Stimulated activated CD8-positive, alpha-beta memory T cell treated with anti-CD3 and anti-CD28 coated beads, Interleukin-4, amount 100 ng/mL, for 1 hour (primary cell): Measurements from ENCODE around the gene DPY30.
A peak's percentile ranks its signal among the peaks of the same experiment; 100 is the strongest.
"Not testable (repeated sequence)": the region's sequence is repeated elsewhere in the genome, so short reads cannot be mapped to it uniquely, and the experiment has no call there.

Experiments
- DNase-seq, 2 donors: peaks; one replicate each; pipeline ENCODE4 v3.0.0-alpha.2; 2020; ENCODE audit warnings: low read depth in 2 of 2, low spot score in 1 of 2

DPY30 gene

GRCh38 chr2:32039447-32040219, at the start of gene DPY30:
DPY30 (minus strand) TSS chr2:32039805; CDS start chr2:32039456, 349 bp downstream.
- DNase-seq: peak; percentile 69 to 82

- DNase-seq: no peak
Observed at GRCh38 chr2:32074134-32074506, 34.5 kb upstream of the DPY30 start.

GRCh38 chr2:32067549-32067948, 27.9 kb upstream of the DPY30 start:
- no peak for DNase-seq

- DNase-seq: no peak
Observed at GRCh38 chr2:32064713-32065112, 25.1 kb upstream of the DPY30 start.

DNA sequence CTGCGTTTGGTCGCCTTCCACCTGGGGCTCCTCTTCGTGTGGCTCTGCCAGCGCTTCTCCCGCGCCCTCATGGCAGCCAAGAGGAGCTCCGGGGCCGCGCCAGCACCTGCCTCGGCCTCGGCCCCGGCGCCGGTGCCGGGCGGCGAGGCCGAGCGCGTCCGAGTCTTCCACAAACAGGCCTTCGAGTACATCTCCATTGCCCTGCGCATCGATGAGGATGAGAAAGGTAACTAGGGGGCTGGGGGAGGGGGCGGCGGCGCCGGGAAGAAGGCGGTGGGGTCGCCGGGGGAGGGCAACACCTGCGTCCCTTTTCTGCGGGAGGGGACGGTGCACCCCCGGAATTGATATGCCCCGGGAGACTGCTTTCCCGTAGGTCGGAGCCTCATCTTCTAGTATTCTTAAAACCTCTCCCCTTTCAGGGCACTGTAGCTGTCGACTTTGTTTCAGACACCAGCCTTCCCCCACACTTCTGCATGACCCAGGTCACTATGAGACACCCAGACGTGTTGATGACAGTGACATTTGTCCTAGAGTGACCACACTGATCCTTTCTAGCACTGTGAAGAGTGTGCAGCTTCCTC, 24.5 kb upstream of the DPY30 start:
- DNase-seq: no peak

- DNase-seq: peak; percentile 89 to 91
Observed at GRCh38 chr2:32063310-32064020, 23.9 kb upstream of the DPY30 start, which contains the start of gene SPAST. SPAST (plus strand) TSS chr2:32063556; CDS start chr2:32063832, 276 bp downstream.

GRCh38 chr2:32061973-32062861, 22.6 kb upstream of the DPY30 start:
- DNase-seq: no peak

- no peak for DNase-seq
Observed at GRCh38 chr2:32061430-32061829, 21.8 kb upstream of the DPY30 start.

GRCh38 chr2:32060266-32060665, 20.7 kb upstream of the DPY30 start:
- DNase-seq: no peak

DNA sequence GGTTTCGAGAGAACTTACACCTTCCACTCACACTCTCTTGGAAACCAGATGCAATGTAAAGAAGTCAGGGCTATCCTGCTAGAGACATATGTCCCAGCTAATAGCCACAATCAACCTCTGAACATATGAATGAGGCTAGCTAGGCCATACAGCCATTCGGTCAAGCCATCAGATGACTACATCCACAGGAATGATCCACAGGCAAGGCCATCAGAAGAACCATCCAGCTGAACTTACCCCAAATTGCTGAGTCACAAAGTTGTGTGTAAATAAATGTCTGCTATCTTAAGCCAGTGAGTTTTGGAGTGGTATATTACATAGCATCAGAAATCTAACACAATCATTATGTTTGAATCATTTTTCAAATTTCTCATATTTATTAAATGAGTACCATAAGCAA, 18.5 kb upstream of the DPY30 start:
- no peak for DNase-seq

DNA sequence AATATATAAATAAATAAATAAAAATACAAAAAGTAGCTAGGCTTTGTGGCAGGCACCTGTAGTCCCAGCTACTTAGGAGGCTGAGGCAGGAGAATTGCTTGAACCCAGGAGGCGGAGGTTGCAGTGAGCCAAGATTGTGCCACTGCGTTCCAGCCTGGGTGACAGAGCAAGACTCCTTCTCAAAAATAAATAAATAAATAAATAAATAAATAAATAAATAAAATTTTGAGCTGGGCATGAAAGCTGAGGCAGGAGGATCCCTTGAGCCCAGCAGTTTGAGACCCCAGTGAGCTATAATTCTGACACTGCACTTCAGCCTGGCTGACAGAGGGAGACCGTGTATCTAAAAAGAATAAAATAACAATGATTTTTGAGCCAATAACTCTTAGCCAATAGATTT, 15.0 kb upstream of the DPY30 start:
- not testable (repeated sequence) for DNase-seq

DNA sequence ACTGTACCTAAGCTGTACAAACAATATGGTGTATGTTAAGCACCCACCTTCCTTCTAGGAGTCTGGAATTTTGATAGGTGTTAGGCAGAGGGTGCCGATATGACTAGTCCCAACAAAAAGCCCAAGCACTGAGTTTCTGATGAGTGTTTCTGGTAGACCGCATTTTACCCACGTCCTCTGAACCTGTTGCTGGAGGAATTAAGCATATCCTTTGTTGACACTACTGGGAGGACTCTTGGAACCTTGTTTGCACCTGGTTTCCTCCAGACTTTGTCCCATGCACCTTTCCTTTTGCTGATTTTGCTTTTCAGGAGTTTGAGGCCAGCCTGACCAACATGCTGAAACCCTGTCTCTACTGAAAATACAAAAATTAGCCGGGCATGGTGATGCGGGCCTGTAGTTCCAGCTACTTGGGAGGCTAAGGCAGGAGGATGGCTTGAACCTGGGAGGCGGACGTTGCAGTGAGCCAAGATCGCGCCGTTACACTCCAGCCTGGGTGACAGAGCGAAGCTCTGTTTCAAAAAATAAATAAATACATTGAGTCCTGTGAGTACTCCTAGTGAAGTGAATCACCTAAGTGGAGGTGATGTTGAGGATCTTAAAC, 12.3 kb upstream of the DPY30 start:
- no peak for DNase-seq

- DNase-seq: no peak
Observed at GRCh38 chr2:32043561-32043960, 4.0 kb upstream of the DPY30 start.

- DNase-seq: not testable (repeated sequence)
Observed at GRCh38 chr2:32034198-32034887, 5.3 kb downstream of the DPY30 start.

- DNase-seq: not testable (repeated sequence)
Observed at GRCh38 chr2:32018789-32019482, 20.7 kb downstream of the DPY30 start.

- no peak for DNase-seq
Observed at GRCh38 chr2:32012872-32013271, 26.7 kb downstream of the DPY30 start.

- no peak for DNase-seq
Observed at GRCh38 chr2:32011485-32011960, 28.1 kb downstream of the DPY30 start.

DNA sequence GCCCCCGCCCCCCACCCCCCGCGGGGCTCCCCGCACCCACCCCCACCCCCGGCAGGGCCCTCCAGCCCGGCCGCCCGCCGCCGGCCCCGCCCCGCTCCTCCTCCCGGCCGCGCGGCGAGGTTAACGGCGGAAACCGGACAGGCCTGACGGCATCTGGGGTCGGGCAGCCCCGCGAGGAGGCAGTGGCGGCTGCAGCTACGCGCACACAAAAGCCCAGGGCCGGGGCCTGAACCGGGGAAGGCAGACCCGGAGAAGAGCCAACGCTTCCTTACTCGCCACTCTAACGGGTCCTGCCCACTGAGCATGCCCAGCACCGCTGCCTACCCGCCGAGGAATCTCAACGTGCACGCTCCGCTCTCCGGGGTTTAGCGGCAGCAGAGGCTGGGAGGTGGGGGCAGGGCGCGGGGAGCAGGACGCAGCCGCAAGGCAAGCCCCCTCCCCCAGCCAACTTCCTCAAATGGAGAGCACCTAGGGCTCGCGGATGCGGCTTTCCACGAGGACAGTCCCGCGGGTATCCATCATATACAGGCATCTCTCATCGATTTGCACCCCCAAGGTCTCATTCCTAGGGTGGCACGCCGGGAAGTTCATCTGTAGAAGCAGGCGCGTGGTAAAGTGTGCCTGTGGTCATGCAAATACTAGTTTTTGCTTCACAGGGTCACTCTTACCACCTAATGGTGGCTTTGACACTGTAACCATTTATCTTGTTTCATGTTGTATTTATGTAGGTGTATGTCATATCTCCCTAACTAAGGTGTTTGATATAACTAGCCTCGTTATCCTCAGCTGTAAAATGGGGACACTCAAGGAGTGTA, 28.7 kb downstream of the DPY30 start, which contains the start of gene MEMO1:
MEMO1 (minus strand) TSS at position 339 of the 815 bp plus-strand sequence. CDS start 761 bp downstream, outside the sequence.
- peak; percentile 64 to 79 for DNase-seq
